Stimulated activated naive CD8-positive, alpha-beta T cell treated with anti-CD3 and anti-CD28 coated beads, Interleukin-15, amount 100 ng/mL, for 72 hours (primary cell): ENCODE measurements around the gene TTK.

Source experiments
- ATAC-seq: fragments of 150-1000 bp; cut with Tn5 transposase; 2 replicates; pipeline ENCODE4 v1.10.0; 2021; ENCODE audit warnings: mild to moderate bottlenecking, moderate library complexity
- DNase-seq, 2 donors: peaks; one replicate each; pipeline ENCODE4 v3.0.0; 2021 to 2022
- H3K27ac Mint-ChIP-seq, 2 donors: one replicate each; pipeline ENCODE4 v1.8.0; 2022; ENCODE audit warnings: mild to moderate bottlenecking in 2 of 2, mixed read lengths in 2 of 2, moderate library complexity in 2 of 2
- H3K27me3 Mint-ChIP-seq: one replicate; pipeline ENCODE4 v1.8.0; 2022; ENCODE audit warnings: mixed read lengths
- H3K4me1 Mint-ChIP-seq: one replicate; pipeline ENCODE4 v1.8.0; 2022; ENCODE audit warnings: mild to moderate bottlenecking, mixed read lengths
- H3K4me3 Mint-ChIP-seq, 2 donors: one replicate each; pipeline ENCODE4 v1.8.0; 2022; ENCODE audit warnings: mild to moderate bottlenecking in 2 of 2, mixed read lengths in 2 of 2, moderate library complexity in 1 of 2
- H3K9me3 Mint-ChIP-seq, 2 donors: one replicate each; pipeline ENCODE4 v1.8.0; 2022; ENCODE audit warnings: mixed read lengths in 2 of 2

The TTK gene

GRCh38 chr6:80004173-80005072 is at the start of gene TTK:
TSS of gene TTK (plus strand) at chr6:80004649. CDS start at chr6:80005844, 1,195 bp downstream.
- Mint-ChIP-seq H3K4me1 (peaks cover 34% of the 10 kb centered on the region), H3K27ac (peak within 1 kb of the TSS; percentile 94 to 96), H3K9me3 (no peaks in the 10 kb centered on the region), H3K4me3 (peak within 1 kb of the TSS; percentile 95 to 96), H3K27me3 (no peaks in the 10 kb centered on the region)
- peak; percentile 87 to 92 for DNase-seq
- ATAC-seq = peak; percentile 99

GRCh38 chr6:79954849-79955248 is 49.6 kb upstream of the TTK start:
- DNase-seq = no peak
- H3K27ac Mint-ChIP-seq = no peak overlapping the region
- no peak overlapping the region for H3K4me3 Mint-ChIP-seq
- H3K9me3 Mint-ChIP-seq = peaks cover 0 to 5% of the 10 kb centered on the region in 2 donors
- no peak for ATAC-seq
- no peaks in the 10 kb centered on the region for H3K4me1 Mint-ChIP-seq
- peaks cover 23% of the 10 kb centered on the region for H3K27me3 Mint-ChIP-seq

- Mint-ChIP-seq H3K27ac (no peak overlapping the region), H3K4me3 (no peak overlapping the region), H3K9me3 (peaks cover 12 to 20% of the 10 kb centered on the region in 2 donors), H3K4me1 (no peaks in the 10 kb centered on the region), H3K27me3 (no peaks in the 10 kb centered on the region)
- DNase-seq (no peak), ATAC-seq (peak; percentile 46)
These were observed 39.8 kb upstream of the TTK start for GRCh38 chr6:79964607-79965081.

- no peaks in the 10 kb centered on the region for H3K4me1 Mint-ChIP-seq
- H3K9me3 Mint-ChIP-seq = peaks cover 12 to 23% of the 10 kb centered on the region in 2 donors
- H3K27me3 Mint-ChIP-seq = no peaks in the 10 kb centered on the region
- no peak overlapping the region for H3K27ac Mint-ChIP-seq
- ATAC-seq (no peak), DNase-seq (no peak)
- H3K4me3 Mint-ChIP-seq = no peak overlapping the region
These were observed 37.3 kb upstream of the TTK start for GRCh38 chr6:79967178-79967577.

- no peak for DNase-seq
- no peak for ATAC-seq
- Mint-ChIP-seq H3K4me3 (no peak overlapping the region), H3K27me3 (no peaks in the 10 kb centered on the region), H3K27ac (no peak overlapping the region), H3K9me3 (peaks cover 12 to 23% of the 10 kb centered on the region in 2 donors), H3K4me1 (no peaks in the 10 kb centered on the region)
These were observed 34.7 kb upstream of the TTK start for GRCh38 chr6:79969784-79970183.

- ATAC-seq (no peak), DNase-seq (no peak)
- no peak overlapping the region for H3K4me3 Mint-ChIP-seq
- H3K9me3 Mint-ChIP-seq = peaks cover 12 to 18% of the 10 kb centered on the region in 2 donors
- H3K27ac Mint-ChIP-seq = no peak overlapping the region
- no peaks in the 10 kb centered on the region for H3K27me3 Mint-ChIP-seq
- no peaks in the 10 kb centered on the region for H3K4me1 Mint-ChIP-seq
These were observed 33.3 kb upstream of the TTK start for GRCh38 chr6:79971193-79971592.

GRCh38 chr6:79981652-79982051 is 22.8 kb upstream of the TTK start:
- no peak for DNase-seq
- H3K4me3 Mint-ChIP-seq = no peak overlapping the region
- H3K27me3 Mint-ChIP-seq = peaks cover 7% of the 10 kb centered on the region
- no peak overlapping the region for H3K27ac Mint-ChIP-seq
- H3K9me3 Mint-ChIP-seq = no peaks in the 10 kb centered on the region
- ATAC-seq = no peak
- H3K4me1 Mint-ChIP-seq = peaks cover 5% of the 10 kb centered on the region

- Mint-ChIP-seq H3K4me3 (no peak overlapping the region), H3K27me3 (no peaks in the 10 kb centered on the region), H3K27ac (no peak overlapping the region), H3K4me1 (peaks cover 5% of the 10 kb centered on the region), H3K9me3 (no peaks in the 10 kb centered on the region)
- DNase-seq = no peak
- ATAC-seq = no peak
These were observed 20.2 kb upstream of the TTK start for GRCh38 chr6:79984261-79984660.

GRCh38 chr6:79985128-79985527 is 19.3 kb upstream of the TTK start:
- H3K27me3 Mint-ChIP-seq = no peaks in the 10 kb centered on the region
- peaks cover 5% of the 10 kb centered on the region for H3K4me1 Mint-ChIP-seq
- DNase-seq (no peak), ATAC-seq (no peak)
- no peak overlapping the region for H3K4me3 Mint-ChIP-seq
- H3K27ac Mint-ChIP-seq = no peak overlapping the region
- H3K9me3 Mint-ChIP-seq = no peaks in the 10 kb centered on the region

- Mint-ChIP-seq H3K27me3 (no peaks in the 10 kb centered on the region), H3K27ac (no peak overlapping the region), H3K9me3 (no peaks in the 10 kb centered on the region), H3K4me3 (no peak overlapping the region), H3K4me1 (no peaks in the 10 kb centered on the region)
- ATAC-seq (no peak), DNase-seq (no peak)
These were observed 14.8 kb upstream of the TTK start for GRCh38 chr6:79989641-79990040.

GRCh38 chr6:79993012-79993910 is 11.2 kb upstream of the TTK start:
- no peak for DNase-seq
- H3K27ac Mint-ChIP-seq = no peak overlapping the region
- peak; percentile 9 for ATAC-seq
- no peaks in the 10 kb centered on the region for H3K4me1 Mint-ChIP-seq
- no peaks in the 10 kb centered on the region for H3K27me3 Mint-ChIP-seq
- H3K4me3 Mint-ChIP-seq = no peak overlapping the region
- H3K9me3 Mint-ChIP-seq = no peaks in the 10 kb centered on the region

- peak; percentile 43 for ATAC-seq
- Mint-ChIP-seq H3K27me3 (no peaks in the 10 kb centered on the region), H3K4me3 (no peak overlapping the region), H3K27ac (no peak overlapping the region), H3K4me1 (no peaks in the 10 kb centered on the region), H3K9me3 (no peaks in the 10 kb centered on the region)
- DNase-seq = no peak
These were observed 10.5 kb upstream of the TTK start for GRCh38 chr6:79993911-79994309.

- Mint-ChIP-seq H3K4me1 (peaks cover under 1% of the 10 kb centered on the region), H3K9me3 (no peaks in the 10 kb centered on the region), H3K27me3 (no peaks in the 10 kb centered on the region), H3K27ac (no peak overlapping the region), H3K4me3 (no peak overlapping the region)
- no peak for ATAC-seq
- DNase-seq = no peak
These were observed 6.7 kb upstream of the TTK start for GRCh38 chr6:79997728-79998127.

- peaks cover 26% of the 10 kb centered on the region for H3K4me1 Mint-ChIP-seq
- no peaks in the 10 kb centered on the region for H3K27me3 Mint-ChIP-seq
- H3K9me3 Mint-ChIP-seq = no peaks in the 10 kb centered on the region
- DNase-seq = no peak
- ATAC-seq = no peak
- no peak overlapping the region for H3K4me3 Mint-ChIP-seq
- H3K27ac Mint-ChIP-seq = no peak overlapping the region
These were observed 3.1 kb upstream of the TTK start for GRCh38 chr6:80001337-80001736.

- DNase-seq (peak in 1 of 2 donors; percentile 36), ATAC-seq (peak; percentile 47)
- Mint-ChIP-seq H3K27ac (peak overlapping the region; percentile 94 to 96), H3K9me3 (no peaks in the 10 kb centered on the region), H3K4me3 (peak overlapping the region; percentile 95 to 96), H3K4me1 (peaks cover 34% of the 10 kb centered on the region), H3K27me3 (no peaks in the 10 kb centered on the region)
These were observed 650 bp upstream of the TTK start for GRCh38 chr6:80003826-80004172.

- Mint-ChIP-seq H3K4me1 (peaks cover 34% of the 10 kb centered on the region), H3K27ac (no peak overlapping the region), H3K27me3 (no peaks in the 10 kb centered on the region), H3K4me3 (peak overlapping the region; percentile 95 to 96), H3K9me3 (no peaks in the 10 kb centered on the region)
- DNase-seq (no peak), ATAC-seq (no peak)
These were observed 957 bp downstream of the TTK start for GRCh38 chr6:80005406-80005805.
